TTC549 (cell line): Measurements from ENCODE around the gene PLA2G2A.
"Not testable (repeated sequence)": the region's sequence is repeated elsewhere in the genome, so short reads cannot be mapped to it uniquely, and the experiment has no call there.

Source experiments
- FAIRE-seq: peaks from 2 replicates; lab custom pipeline; 2012; peaks lifted over from hg19 to GRCh38; lab: Jason Lieb, UNC

PLA2G2A gene

GRCh38 chr1:19973616-19974015 lies 5.8 kb downstream of the PLA2G2A start:
- no peak for FAIRE-seq

- no peak for FAIRE-seq
Observed at GRCh38 chr1:19971664-19972063, 7.8 kb downstream of the PLA2G2A start.

- no peak for FAIRE-seq
Observed at GRCh38 chr1:19969898-19970660, 9.3 kb downstream of the PLA2G2A start.

- no peak for FAIRE-seq
Observed at GRCh38 chr1:19967808-19968207, 11.6 kb downstream of the PLA2G2A start.

- FAIRE-seq, result no peak
Observed at GRCh38 chr1:19964542-19964941, 14.9 kb downstream of the PLA2G2A start.

GRCh38 chr1:19963636-19964035 lies 15.8 kb downstream of the PLA2G2A start:
- FAIRE-seq, result no peak

GRCh38 chr1:19960591-19960990 lies 18.8 kb downstream of the PLA2G2A start:
- no peak for FAIRE-seq

GRCh38 chr1:19957779-19958178 lies 21.6 kb downstream of the PLA2G2A start:
- no peak for FAIRE-seq

GRCh38 chr1:19955534-19956170 lies 23.8 kb downstream of the PLA2G2A start:
- no peak for FAIRE-seq

GRCh38 chr1:19954059-19954458 lies 25.4 kb downstream of the PLA2G2A start:
- no peak for FAIRE-seq

- no peak for FAIRE-seq
Observed at GRCh38 chr1:19949016-19949415, 30.4 kb downstream of the PLA2G2A start.

GRCh38 chr1:19946971-19947370 lies 32.4 kb downstream of the PLA2G2A start:
- FAIRE-seq, result no peak

GRCh38 chr1:19946331-19946751 lies 33.1 kb downstream of the PLA2G2A start:
- FAIRE-seq, result no peak

GRCh38 chr1:19945914-19946313 lies 33.5 kb downstream of the PLA2G2A start:
- no peak for FAIRE-seq

GRCh38 chr1:19942657-19943056 lies 36.8 kb downstream of the PLA2G2A start:
- FAIRE-seq, result no peak

- FAIRE-seq, result no peak
Observed at GRCh38 chr1:19942088-19942487, 37.3 kb downstream of the PLA2G2A start.

GRCh38 chr1:19941206-19941568 lies 38.2 kb downstream of the PLA2G2A start:
- no peak for FAIRE-seq

- no peak for FAIRE-seq
Observed at GRCh38 chr1:19940486-19941205, 38.8 kb downstream of the PLA2G2A start.

- FAIRE-seq, result no peak
Observed at GRCh38 chr1:19938472-19938871, 40.9 kb downstream of the PLA2G2A start.

GRCh38 chr1:19936061-19936750 lies 43.2 kb downstream of the PLA2G2A start:
- no peak for FAIRE-seq

- FAIRE-seq, result no peak
Observed at GRCh38 chr1:19934336-19934735, 45.1 kb downstream of the PLA2G2A start.

GRCh38 chr1:19932866-19933265 lies 46.6 kb downstream of the PLA2G2A start:
- no peak for FAIRE-seq

GRCh38 chr1:19927130-19927421 lies 52.3 kb downstream of the PLA2G2A start:
- not testable (repeated sequence) for FAIRE-seq
